Suprapubic skin (tissue), 4 donors: ENCODE measurements around the gene TSKS. TPM values are rescaled to one million over a fixed set of nuclear protein-coding genes. Genes with fewer than 3 reads are reported as not detected.

Experiments
- DNase-seq, 2 donors: peaks; one replicate each; pipeline ENCODE4 v3.0.0-alpha.2; 2019; ENCODE audit warnings: low spot score in 2 of 2
- H3K27ac ChIP-seq: fragments of 200-600 bp; sonication (generic); one replicate; pipeline ENCODE4 v1.5.1; 2019
- H3K27me3 ChIP-seq: fragments of 200-600 bp; sonication (generic); one replicate; pipeline ENCODE4 v1.5.1; 2019
- H3K36me3 ChIP-seq: fragments of 200-600 bp; sonication (generic); one replicate; pipeline ENCODE4 v1.5.1; 2019
- H3K4me1 ChIP-seq: fragments of 200-600 bp; sonication (generic); one replicate; pipeline ENCODE4 v1.5.1; 2019
- H3K4me3 ChIP-seq: fragments of 200-600 bp; sonication (generic); one replicate; pipeline ENCODE4 v1.5.1; 2019; ENCODE audit warnings: mild to moderate bottlenecking
- H3K9me3 ChIP-seq: fragments of 200-600 bp; sonication (generic); one replicate; pipeline ENCODE4 v1.5.1; 2019
- EP300 ChIP-seq: sonication (generic); formaldehyde crosslinking; IDR thresholded peaks from one replicate; pipeline ENCODE4 v1.6.1; 2017; ENCODE audit warnings: antibody characterized with exemption
- POLR2A ChIP-seq, 2 donors: fragments of 450-650 bp; IDR thresholded peaks; one replicate each; pipeline ENCODE4 v1.6.1; 2017; ENCODE audit warnings: antibody characterized with exemption in 2 of 2, mild to moderate bottlenecking in 2 of 2, moderate library complexity in 2 of 2
- POLR2AphosphoS5 ChIP-seq, 3 donors: sonication (generic); formaldehyde crosslinking; IDR thresholded peaks; one replicate each; pipeline ENCODE4 v1.6.1; 2017; ENCODE audit warnings: antibody characterized with exemption in 3 of 3
- WGBS: methylation state at CpG from one replicate; pipeline ENCODE4 v1.1.5; 2018; 5-methylcytosine and 5-hydroxymethylcytosine counted together
- total RNA-seq, 4 donors: library from RNA; depleted of rRNA; stranded (reverse); fragments of >200 nt; gene quantifications; one replicate each; pipeline ENCODE4 v1.1.0, GENCODE V29; 2016
- TF ChIP-seq, protein P1 (sequence below), 2 donors: fragments of 200-600 bp in 1 of 2; fragments of 450-650 bp in 1 of 2; sonication (generic) in 1 of 2; IDR thresholded peaks; one replicate each; pipeline ENCODE4 v1.5.1; 2016 to 2019; ENCODE audit warnings: antibody characterized with exemption in 2 of 2, mild to moderate bottlenecking in 1 of 2, moderate library complexity in 1 of 2

Gene TSKS, protein sequence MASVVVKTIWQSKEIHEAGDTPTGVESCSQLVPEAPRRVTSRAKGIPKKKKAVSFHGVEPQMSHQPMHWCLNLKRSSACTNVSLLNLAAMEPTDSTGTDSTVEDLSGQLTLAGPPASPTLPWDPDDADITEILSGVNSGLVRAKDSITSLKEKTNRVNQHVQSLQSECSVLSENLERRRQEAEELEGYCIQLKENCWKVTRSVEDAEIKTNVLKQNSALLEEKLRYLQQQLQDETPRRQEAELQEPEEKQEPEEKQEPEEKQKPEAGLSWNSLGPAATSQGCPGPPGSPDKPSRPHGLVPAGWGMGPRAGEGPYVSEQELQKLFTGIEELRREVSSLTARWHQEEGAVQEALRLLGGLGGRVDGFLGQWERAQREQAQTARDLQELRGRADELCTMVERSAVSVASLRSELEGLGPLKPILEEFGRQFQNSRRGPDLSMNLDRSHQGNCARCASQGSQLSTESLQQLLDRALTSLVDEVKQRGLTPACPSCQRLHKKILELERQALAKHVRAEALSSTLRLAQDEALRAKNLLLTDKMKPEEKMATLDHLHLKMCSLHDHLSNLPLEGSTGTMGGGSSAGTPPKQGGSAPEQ
- 1 to 10 TPM in 2 of 4 donors, not detected in 2; 1.7 to 2.5 TPM for total RNA-seq

DNA sequence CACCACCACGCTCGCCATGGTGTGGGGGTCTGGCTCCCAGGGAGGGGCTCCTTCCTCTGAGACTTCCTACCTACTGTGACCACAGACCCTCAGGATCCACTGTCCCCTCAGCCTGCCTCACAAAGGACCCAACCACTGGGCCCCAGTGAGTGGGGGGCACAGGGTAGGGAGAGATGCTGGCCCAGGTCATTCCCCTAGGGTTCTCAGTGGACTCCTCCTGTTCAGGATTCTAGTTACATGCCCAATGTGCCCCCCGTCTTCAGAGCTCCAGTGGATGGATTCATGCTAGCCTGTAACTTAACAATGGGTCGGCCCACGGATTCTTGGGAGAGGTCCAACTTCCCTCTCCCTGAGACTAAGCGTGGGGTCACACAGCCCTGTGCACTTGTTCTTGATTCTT is at the start of gene TSKS:
TSKS (minus strand) TSS at position 77 of the 400 bp plus-strand sequence; CDS start at position 18, 59 bp downstream.
- WGBS, result 79% methylated on average over 6 of the region's 6 CpGs
- peaks cover 29% of the 10 kb centered on the region for H3K4me1 ChIP-seq

GRCh38 chr19:49812452-49812996 is 49.4 kb upstream of the TSKS start:
- Histone ChIP-seq H3K27me3 (no peaks in the 10 kb centered on the region), H3K4me1 (peaks cover 43% of the 10 kb centered on the region), H3K4me3 (peak overlapping the region; percentile 71), H3K36me3 (no peaks in the 10 kb centered on the region), H3K27ac (peak overlapping the region; percentile 89), H3K9me3 (no peaks in the 10 kb centered on the region)
- 34% methylated on average over 11 of the region's 11 CpGs for WGBS
- DNase-seq, result no peak
- no peak for TF ChIP-seq EP300
- TF ChIP-seq, protein P1, sequence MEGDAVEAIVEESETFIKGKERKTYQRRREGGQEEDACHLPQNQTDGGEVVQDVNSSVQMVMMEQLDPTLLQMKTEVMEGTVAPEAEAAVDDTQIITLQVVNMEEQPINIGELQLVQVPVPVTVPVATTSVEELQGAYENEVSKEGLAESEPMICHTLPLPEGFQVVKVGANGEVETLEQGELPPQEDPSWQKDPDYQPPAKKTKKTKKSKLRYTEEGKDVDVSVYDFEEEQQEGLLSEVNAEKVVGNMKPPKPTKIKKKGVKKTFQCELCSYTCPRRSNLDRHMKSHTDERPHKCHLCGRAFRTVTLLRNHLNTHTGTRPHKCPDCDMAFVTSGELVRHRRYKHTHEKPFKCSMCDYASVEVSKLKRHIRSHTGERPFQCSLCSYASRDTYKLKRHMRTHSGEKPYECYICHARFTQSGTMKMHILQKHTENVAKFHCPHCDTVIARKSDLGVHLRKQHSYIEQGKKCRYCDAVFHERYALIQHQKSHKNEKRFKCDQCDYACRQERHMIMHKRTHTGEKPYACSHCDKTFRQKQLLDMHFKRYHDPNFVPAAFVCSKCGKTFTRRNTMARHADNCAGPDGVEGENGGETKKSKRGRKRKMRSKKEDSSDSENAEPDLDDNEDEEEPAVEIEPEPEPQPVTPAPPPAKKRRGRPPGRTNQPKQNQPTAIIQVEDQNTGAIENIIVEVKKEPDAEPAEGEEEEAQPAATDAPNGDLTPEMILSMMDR (IDR thresholded peaks at IDR 0.05), result no peak
- TF ChIP-seq POLR2A (IDR thresholded peaks at IDR 0.05), result no peak
- TF ChIP-seq POLR2AphosphoS5 (IDR thresholded peaks at IDR 0.05), result no peak

More for the DNA sequence above, at the start of gene TSKS:
- TF ChIP-seq EP300 (no peak), POLR2A (IDR thresholded peaks at IDR 0.05) (no peak), POLR2AphosphoS5 (IDR thresholded peaks at IDR 0.05) (no peak)
- TF ChIP-seq, protein P1 (IDR thresholded peaks at IDR 0.05), result no peak
- Histone ChIP-seq H3K27me3 (no peaks in the 10 kb centered on the region), H3K4me3 (no peak within 1 kb of the TSS), H3K9me3 (no peaks in the 10 kb centered on the region), H3K36me3 (no peaks in the 10 kb centered on the region), H3K27ac (no peak within 1 kb of the TSS)
- DNase-seq, result no peak

- 93% methylated on average over 6 of the region's 6 CpGs for WGBS
- Histone ChIP-seq H3K4me3 (no peak overlapping the region), H3K36me3 (peaks cover 6% of the 10 kb centered on the region), H3K9me3 (no peaks in the 10 kb centered on the region), H3K27ac (no peak overlapping the region), H3K4me1 (peaks cover 36% of the 10 kb centered on the region), H3K27me3 (no peaks in the 10 kb centered on the region)
- TF ChIP-seq EP300 (no peak), POLR2A (IDR thresholded peaks at IDR 0.05) (no peak), POLR2AphosphoS5 (IDR thresholded peaks at IDR 0.05) (no peak)
- TF ChIP-seq, protein P1 (IDR thresholded peaks at IDR 0.05), result no peak
- no peak for DNase-seq
Observed at GRCh38 chr19:49811328-49811727, 48.2 kb upstream of the TSKS start.

DNA sequence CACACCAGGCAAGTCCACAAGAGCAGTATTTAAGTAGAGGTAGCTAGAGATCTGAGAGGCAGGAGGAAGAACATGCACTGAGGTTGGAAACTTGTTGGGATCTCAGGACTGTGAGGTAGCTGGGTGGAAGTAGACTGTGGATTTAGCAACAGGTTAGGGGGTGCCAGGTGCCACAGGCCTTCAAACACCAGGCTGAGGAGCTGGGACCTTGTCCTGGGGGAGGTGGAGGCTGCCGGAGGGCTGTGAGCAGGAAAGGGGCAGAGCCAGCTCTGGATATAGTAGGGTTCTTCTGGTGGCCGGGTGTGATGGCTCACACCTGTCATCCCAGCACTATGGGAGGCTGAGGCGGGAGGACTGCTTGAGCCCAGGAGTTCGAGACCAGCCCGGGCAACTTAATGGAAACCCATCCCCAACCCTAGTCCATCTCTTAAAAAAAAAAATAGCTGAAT is 46.9 kb upstream of the TSKS start:
- peaks cover 13% of the 10 kb centered on the region for H3K36me3 ChIP-seq
- no peaks in the 10 kb centered on the region for H3K27me3 ChIP-seq
- peak overlapping the region; percentile 79 for H3K4me3 ChIP-seq
- 88% methylated on average over 5 of the region's 5 CpGs for WGBS
- no peaks in the 10 kb centered on the region for H3K9me3 ChIP-seq
- peak overlapping the region; percentile 70 for H3K27ac ChIP-seq
- H3K4me1 ChIP-seq, result peaks cover 36% of the 10 kb centered on the region
- peak in 1 of 2 donors; percentile 65 for DNase-seq
- no peak for TF ChIP-seq EP300
- TF ChIP-seq, protein P1 (IDR thresholded peaks at IDR 0.05), result no peak
- TF ChIP-seq POLR2A (IDR thresholded peaks at IDR 0.05), result no peak
- no peak for TF ChIP-seq POLR2AphosphoS5 (IDR thresholded peaks at IDR 0.05)
